GM19452 (cell line): ENCODE measurements around the gene SLC6A7.

Experiments
- ATAC-seq: cut with Tn5 transposase; IDR thresholded peaks from one replicate; pipeline ENCODE4 v1.9.1; 2021; ENCODE audit not compliant: unreplicated experiment

SLC6A7 gene

GRCh38 chr5:150189728-150190502, at the start of gene SLC6A7:
TSS of gene SLC6A7 (plus strand) at chr5:150190062. CDS start at chr5:150190328, 266 bp downstream.
- ATAC-seq = no peak

GRCh38 chr5:150140830-150141229, 49.0 kb upstream of the SLC6A7 start:
- no peak for ATAC-seq

- no peak for ATAC-seq
These were observed 48.2 kb upstream of the SLC6A7 start for GRCh38 chr5:150141544-150142184.

GRCh38 chr5:150142185-150142958, 47.5 kb upstream of the SLC6A7 start:
- no peak for ATAC-seq

GRCh38 chr5:150142959-150143349, 46.9 kb upstream of the SLC6A7 start:
- no peak for ATAC-seq

GRCh38 chr5:150143350-150144245, 46.3 kb upstream of the SLC6A7 start:
- ATAC-seq = no peak

GRCh38 chr5:150144246-150144801, 45.5 kb upstream of the SLC6A7 start:
- ATAC-seq = no peak

- no peak for ATAC-seq
These were observed 45.0 kb upstream of the SLC6A7 start for GRCh38 chr5:150144879-150145278.

GRCh38 chr5:150146235-150146634, 43.6 kb upstream of the SLC6A7 start:
- ATAC-seq = no peak

- ATAC-seq = no peak
These were observed 42.8 kb upstream of the SLC6A7 start for GRCh38 chr5:150146862-150147601.

GRCh38 chr5:150147670-150148069, 42.2 kb upstream of the SLC6A7 start:
- no peak for ATAC-seq

- ATAC-seq = no peak
These were observed 41.5 kb upstream of the SLC6A7 start for GRCh38 chr5:150148117-150148927.

- ATAC-seq = no peak
These were observed 40.2 kb upstream of the SLC6A7 start for GRCh38 chr5:150149618-150150017.

GRCh38 chr5:150152636-150153462, 37.0 kb upstream of the SLC6A7 start:
- no peak for ATAC-seq

GRCh38 chr5:150153483-150153882, 36.4 kb upstream of the SLC6A7 start:
- no peak for ATAC-seq

GRCh38 chr5:150153957-150154617, 35.8 kb upstream of the SLC6A7 start:
- no peak for ATAC-seq

GRCh38 chr5:150154618-150155128, 35.2 kb upstream of the SLC6A7 start:
- no peak for ATAC-seq
